NCI-H2081 treated with DMSO at 0.1 percent for 48 hours (cell line): ENCODE data around the gene BICC1.

ENCODE experiments used
- DNase-seq: peaks from one replicate; lab custom pipeline; 2025; lab: John Stamatoyannopoulos, UW

BICC1 gene

DNA sequence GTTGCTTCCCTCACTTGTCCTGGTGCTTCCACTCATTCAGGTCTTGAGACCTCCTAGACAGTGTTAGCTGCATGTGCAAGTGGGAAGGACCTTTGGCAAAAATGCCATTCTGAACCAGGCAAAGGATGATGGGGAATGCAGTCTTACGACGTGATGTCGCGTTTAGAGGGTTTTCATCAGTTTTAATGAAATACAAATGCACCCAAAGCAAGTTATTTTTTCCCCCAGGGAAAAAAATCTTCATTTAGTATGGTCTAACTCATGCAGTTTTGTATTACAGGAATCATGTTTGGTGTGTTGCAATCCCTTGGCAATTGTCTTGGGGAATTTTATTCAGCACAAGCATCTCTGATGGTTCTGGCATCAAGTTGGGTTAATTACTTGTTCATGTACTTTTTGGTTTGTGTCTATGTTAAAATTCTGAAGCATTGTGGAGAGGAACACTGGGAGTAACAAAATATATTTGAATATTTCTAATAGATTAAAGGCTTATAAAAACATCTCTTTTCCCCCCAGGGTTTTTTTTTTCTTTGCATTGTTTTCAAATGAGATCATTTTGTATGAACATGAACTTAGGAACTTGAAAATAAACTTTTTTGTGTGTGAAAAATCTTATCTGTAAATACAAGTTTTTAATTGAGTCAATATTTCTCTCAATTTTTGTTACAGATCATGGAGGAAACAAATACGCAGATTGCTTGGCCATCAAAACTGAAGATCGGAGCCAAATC lies 188.9 kb downstream of the BICC1 start:
- DNase-seq, result no peak

GRCh38 chr10:58704226-58704625 lies 191.6 kb downstream of the BICC1 start:
- no peak for DNase-seq

DNA sequence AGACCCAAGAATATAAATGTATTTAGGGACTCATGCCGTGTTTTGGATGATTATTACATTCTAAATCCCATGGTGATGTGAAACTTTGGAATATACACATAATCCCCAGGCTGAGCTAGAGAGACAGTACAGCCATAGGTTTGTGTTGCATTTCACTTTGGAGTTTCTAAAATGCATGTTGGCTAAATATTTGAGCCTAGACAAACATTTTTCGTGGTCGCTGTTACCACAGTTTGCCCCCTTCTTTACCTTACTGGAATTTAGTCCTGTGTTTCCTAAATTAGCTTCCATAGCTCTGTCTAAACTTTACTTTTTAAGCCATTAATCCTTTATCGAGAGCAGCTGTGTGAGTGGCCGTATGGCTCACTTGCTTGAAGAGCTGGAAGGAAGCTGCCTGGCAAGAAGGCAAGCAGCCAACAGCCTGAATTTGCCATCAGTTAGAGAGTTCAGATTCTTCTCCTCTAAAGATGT lies 192.0 kb downstream of the BICC1 start:
- DNase-seq, result no peak

DNA sequence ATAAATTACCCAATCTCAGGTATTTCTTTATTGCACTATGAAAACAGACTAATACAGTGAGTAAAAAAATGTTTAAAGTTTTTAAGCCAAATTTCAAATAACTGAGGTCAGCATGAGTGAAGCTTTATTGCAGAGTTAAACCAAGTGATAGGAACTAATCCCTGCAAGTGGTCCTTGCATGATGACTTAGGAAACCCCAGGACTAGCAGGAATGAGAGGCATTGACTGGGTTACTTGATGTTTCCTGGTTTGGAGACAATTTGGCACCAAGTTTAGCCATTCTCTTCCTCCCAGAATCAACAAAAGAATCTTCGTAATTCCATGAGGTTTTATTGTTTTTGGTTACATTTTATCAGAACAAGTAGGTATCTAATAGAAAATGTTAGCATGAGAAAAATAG lies 194.2 kb downstream of the BICC1 start:
- no peak for DNase-seq

- DNase-seq, result no peak
These were observed 199.5 kb downstream of the BICC1 start for GRCh38 chr10:58712141-58712540.

- no peak for DNase-seq
These were observed 200.3 kb downstream of the BICC1 start for GRCh38 chr10:58712982-58713381.

- DNase-seq, result no peak
These were observed 201.7 kb downstream of the BICC1 start for GRCh38 chr10:58714409-58714808.

DNA sequence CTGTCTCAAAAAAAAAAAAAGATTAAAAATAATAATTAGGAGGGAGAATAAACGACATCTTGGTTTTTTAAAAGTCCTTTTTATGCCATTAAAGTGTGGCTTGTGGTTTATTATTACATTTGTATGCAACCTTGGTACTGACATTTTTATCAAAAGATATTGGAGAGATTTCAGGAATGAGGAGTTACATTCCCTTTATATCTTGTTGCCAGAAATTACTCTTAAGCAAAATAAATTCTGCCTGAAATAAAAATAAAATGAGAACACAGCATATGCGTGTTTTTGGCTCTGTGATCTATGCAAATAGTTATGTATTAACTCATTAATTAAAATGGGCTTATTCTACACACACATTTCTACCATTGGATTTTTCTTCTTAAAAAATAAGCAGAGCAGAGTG lies 202.4 kb downstream of the BICC1 start:
- no peak for DNase-seq

DNA sequence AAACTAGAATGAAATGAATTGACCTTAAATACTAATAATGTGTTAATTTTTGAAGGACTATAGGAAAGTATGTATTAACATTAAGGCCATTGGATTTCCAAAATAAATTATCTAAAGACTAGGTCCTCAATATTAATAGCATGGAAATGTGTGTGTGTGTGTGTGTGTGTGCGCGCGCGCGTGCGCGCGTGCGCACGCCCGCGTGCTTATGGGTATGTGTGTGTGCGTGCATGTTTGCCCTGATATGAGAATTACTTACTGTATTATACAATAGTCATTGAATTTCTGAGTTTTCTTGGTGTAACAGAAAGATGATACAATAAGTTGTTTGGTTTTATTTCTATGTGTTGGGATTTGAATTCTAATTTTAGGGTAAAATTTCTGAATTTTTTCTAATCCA lies 205.9 kb downstream of the BICC1 start:
- DNase-seq, result no peak

- no peak for DNase-seq
These were observed 209.1 kb downstream of the BICC1 start for GRCh38 chr10:58721601-58722281.

DNA sequence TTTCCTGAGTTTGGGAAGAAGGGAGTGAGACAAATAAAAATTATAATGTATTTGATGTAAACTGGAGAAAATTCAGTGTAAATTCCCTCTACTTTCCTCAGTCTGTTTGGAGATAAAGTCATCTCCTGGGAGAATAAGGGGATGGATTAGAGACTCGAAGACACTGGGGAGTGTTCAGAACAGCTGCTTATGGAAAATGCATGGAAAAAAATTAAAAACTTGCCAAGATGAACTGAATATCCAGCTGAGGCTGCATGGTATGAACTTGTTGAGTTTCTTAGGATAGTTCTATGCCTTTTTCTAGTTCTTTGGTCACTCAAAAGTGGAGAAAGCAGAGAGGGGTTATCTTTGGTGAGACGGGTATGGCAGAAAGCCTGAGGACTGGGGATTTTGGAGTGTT lies 210.5 kb downstream of the BICC1 start:
- no peak for DNase-seq

GRCh38 chr10:58723966-58724365 lies 211.3 kb downstream of the BICC1 start:
- DNase-seq, result no peak

- no peak for DNase-seq
These were observed 212.1 kb downstream of the BICC1 start for GRCh38 chr10:58724781-58725180.

DNA sequence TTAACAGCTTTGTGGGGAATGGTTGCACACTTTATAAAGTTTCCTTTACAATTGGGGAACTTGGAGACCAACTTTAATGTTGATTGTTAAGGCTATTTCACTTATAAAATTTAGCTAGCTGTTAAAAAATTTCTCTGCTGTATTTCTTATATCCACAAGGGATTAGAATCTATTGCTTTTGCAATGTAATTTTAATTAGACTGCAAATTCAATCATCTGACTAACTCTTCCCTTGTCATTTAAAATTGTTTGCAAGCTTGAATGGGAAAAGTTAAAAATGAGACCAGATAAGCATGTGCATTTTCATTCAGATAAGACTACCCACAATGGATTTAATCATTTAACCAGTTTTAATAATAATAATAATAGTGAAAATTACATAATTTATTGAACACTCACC lies 213.2 kb downstream of the BICC1 start:
- DNase-seq, result no peak

GRCh38 chr10:58727633-58728032 lies 215.0 kb downstream of the BICC1 start:
- no peak for DNase-seq

DNA sequence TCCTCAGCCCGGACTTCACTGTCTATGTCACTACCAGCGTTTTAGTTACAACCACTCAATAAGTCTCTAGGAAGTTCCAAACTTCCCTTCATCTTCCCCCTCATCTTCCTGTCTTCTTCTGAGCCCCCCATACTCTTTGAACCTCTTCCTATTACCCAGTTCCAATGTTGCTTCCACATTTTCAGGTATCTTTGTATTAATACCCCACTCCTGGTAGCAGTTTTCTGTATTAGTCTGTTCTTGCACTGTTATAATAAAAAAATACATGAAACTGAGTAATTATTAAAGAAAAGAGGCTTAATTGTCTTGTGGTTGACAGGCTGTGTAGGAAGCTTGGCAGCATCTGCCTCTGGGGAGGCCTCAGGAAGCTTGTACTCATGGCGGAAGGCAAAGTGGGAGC lies 218.6 kb downstream of the BICC1 start:
- DNase-seq, result no peak

DNA sequence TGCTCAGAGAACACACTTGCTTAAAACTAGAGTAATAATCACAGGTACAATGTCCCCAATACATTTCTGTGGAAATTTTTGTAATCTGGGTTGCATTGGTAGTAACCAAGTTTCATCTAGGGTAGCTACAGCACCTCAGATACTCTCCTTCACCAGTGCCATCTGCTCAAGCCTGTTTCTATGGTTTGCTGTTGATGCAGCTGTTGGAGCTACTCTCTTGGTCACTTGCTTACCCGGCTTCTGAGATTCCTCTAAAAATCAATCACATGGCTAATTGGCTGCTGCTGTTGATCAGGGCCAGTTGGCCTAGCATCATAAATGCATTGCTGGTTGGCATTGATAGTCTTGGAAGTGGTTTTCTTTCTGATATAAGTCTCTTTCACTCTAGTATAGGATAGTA lies 220.8 kb downstream of the BICC1 start:
- DNase-seq, result no peak

DNA sequence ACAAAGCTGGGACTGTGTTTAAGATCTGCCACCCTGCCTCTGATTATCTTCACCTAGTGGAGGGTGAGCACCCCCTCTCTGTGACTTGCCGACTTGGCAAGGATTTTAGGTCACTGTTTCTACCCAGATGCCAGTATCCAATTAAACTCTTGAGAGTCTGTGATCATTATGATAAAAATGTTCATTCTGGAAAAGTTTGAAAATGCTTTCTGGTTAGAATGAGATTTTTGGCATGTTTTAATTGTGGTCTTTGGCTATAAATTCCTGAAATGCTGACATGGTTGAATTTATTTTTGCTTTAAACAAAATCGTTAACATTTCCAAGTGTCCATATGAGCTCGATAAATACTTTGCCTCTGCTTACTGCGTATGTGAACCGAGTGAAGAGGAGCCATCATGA lies 221.4 kb downstream of the BICC1 start:
- no peak for DNase-seq

GRCh38 chr10:58734664-58735063 lies 222.0 kb downstream of the BICC1 start:
- no peak for DNase-seq

GRCh38 chr10:58735087-58735486 lies 222.4 kb downstream of the BICC1 start:
- DNase-seq, result no peak

DNA sequence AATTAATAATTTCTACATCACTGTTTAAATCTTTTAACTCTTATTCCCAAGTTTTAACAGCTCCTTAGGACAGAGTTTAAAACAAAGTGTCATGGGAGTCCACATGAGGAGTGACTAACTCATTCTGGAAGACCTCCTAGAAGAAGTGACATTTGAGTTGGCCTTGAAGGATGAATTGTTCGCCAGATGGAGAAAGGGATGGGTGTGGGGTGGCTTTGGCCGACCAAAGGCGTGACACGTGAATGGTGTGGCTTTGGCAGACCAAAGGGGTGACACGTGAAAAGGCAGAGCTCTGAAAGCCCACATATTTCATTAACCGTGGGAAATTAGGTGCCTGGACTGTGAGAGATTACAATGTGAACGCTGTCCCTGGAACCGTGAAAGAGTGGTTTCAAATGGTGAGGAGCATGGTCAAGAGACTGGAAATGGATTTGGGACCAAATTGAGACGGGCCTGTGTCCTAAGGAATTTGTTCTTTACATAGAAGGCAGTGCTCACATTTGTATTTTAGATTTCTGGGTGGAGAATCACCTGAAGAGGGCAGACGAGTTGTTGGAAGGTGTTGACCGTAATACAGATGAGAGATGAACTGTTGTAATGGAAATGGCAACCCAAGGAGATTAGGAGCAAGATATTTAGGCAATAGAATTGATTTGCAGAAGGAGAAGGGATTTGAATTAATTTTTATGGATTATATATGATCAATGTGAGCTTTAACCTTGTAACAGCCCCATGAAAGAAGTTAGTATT lies 228.1 kb downstream of the BICC1 start:
- DNase-seq, result no peak

DNA sequence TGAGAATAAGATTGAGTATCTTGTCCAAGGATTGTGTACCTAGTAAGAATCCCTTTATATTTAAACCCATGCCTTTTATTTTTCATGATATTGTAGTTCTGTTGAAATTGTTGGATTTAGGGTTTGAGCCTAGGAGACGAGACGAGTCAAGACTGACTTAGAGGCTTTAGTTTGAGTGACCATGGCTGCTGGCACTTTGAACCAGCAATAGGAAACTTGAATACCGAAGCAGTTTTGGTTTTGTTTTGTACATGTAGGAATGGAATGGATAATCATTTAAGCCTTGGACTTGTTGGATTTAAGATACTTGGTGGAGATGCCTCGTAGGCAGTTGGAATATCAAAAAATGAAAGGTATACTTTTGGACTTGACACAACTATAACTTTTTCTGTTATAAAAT lies 229.0 kb downstream of the BICC1 start:
- DNase-seq, result no peak

- DNase-seq, result no peak
These were observed 229.5 kb downstream of the BICC1 start for GRCh38 chr10:58742141-58742540.
